ENCODE data around the gene SRXN1. TPM values are rescaled to one million over a fixed set of nuclear protein-coding genes. Genes with fewer than 3 reads are reported as not detected.
"Not testable (repeated sequence)": the region's sequence is repeated elsewhere in the genome, so short reads cannot be mapped to it uniquely, and the experiment has no call there.

Gene SRXN1
- total RNA-seq, 4 donors from 2014 or later = 36.9 to 57.1 (median 38.0) TPM

GRCh38 chr20:642398-643174, 10.4 kb downstream of the SRXN1 start:
- ATAC-seq = no peak
- no peak for TF ChIP-seq POLR2A (IDR thresholded peaks at IDR 0.05)
- TF ChIP-seq EP300 (IDR thresholded peaks at IDR 0.05) = no peak
- TF ChIP-seq CTCF (IDR thresholded peaks at IDR 0.05) = no peak
- no peak for TF ChIP-seq POLR2AphosphoS5 (IDR thresholded peaks at IDR 0.05)

GRCh38 chr20:642013-642397, 11.0 kb downstream of the SRXN1 start:
- Histone ChIP-seq H3K27ac (peak overlapping the region in 2 of 4 donors; percentile 54 to 59), H3K4me1 (peaks cover 0 to 21% (median 5%) of the 10 kb centered on the region in 3 donors), H3K27me3 (peaks cover 29% of the 10 kb centered on the region), H3K4me3 (peak overlapping the region in 1 of 2 donors; percentile 51)
- not testable (repeated sequence) for H3K36me3 ChIP-seq, H3K9me3 ChIP-seq, ATAC-seq
- WGBS, 2 donors (ENCODE audit: low coverage in 1 of 2) = no CpG with 5 or more reads among the region's 13 CpGs

More at GRCh38 chr20:642398-643174, 10.4 kb downstream of the SRXN1 start:
- Histone ChIP-seq H3K27ac (peak overlapping the region in 3 of 4 donors; percentile 54 to 59 (median 54)), H3K4me1 (peaks cover 0 to 21% (median 5%) of the 10 kb centered on the region in 3 donors), H3K9me3 (peaks cover 0 to 3% (median 0%) of the 10 kb centered on the region in 3 donors), H3K27me3 (peaks cover 24% of the 10 kb centered on the region), H3K4me3 (peak overlapping the region; percentile 2 to 51), H3K36me3 (peaks cover 0 to 13% of the 10 kb centered on the region in 2 donors)
- 12% methylated on average over 6 of the region's 57 CpGs; no CpG with 5 or more reads in 1 of the 2 donors for WGBS, 2 donors (ENCODE audit: low coverage in 1 of 2)

GRCh38 chr20:641516-641875, 11.5 kb downstream of the SRXN1 start:
- no peak for TF ChIP-seq POLR2AphosphoS5 (IDR thresholded peaks at IDR 0.05)
- no peak for TF ChIP-seq POLR2A (IDR thresholded peaks at IDR 0.05)
- no peak for TF ChIP-seq EP300 (IDR thresholded peaks at IDR 0.05)
- no peak for TF ChIP-seq CTCF (IDR thresholded peaks at IDR 0.05)
- Histone ChIP-seq H3K4me1 (peaks cover 0 to 21% (median 5%) of the 10 kb centered on the region in 3 donors), H3K27ac (no peak overlapping the region), H3K36me3 (peaks cover 0 to 2% of the 10 kb centered on the region in 2 donors), H3K4me3 (no peak overlapping the region), H3K9me3 (no peaks in the 10 kb centered on the region), H3K27me3 (peaks cover 30% of the 10 kb centered on the region)
- ATAC-seq = no peak
- WGBS, 2 donors (ENCODE audit: low coverage in 1 of 2) = 36 to 59% methylated on average over 3 to 4 of the region's 12 CpGs

- 30% methylated on average over 2 of the region's 11 CpGs; no CpG with 5 or more reads in 1 of the 2 donors for WGBS, 2 donors (ENCODE audit: low coverage in 1 of 2)
- Histone ChIP-seq H3K4me3 (no peak overlapping the region), H3K36me3 (no peaks in the 10 kb centered on the region), H3K9me3 (no peaks in the 10 kb centered on the region), H3K27ac (no peak overlapping the region), H3K4me1 (peaks cover 0 to 15% (median 5%) of the 10 kb centered on the region in 3 donors), H3K27me3 (peaks cover 30% of the 10 kb centered on the region)
- ATAC-seq = no peak
- no peak for TF ChIP-seq POLR2AphosphoS5 (IDR thresholded peaks at IDR 0.05)
- TF ChIP-seq POLR2A (IDR thresholded peaks at IDR 0.05) = no peak
- no peak for TF ChIP-seq EP300 (IDR thresholded peaks at IDR 0.05)
- TF ChIP-seq CTCF (IDR thresholded peaks at IDR 0.05) = no peak
Measured at GRCh38 chr20:640674-641515, 12.1 kb downstream of the SRXN1 start.

- no peaks in the 10 kb centered on the region for H3K9me3 ChIP-seq
- no peaks in the 10 kb centered on the region for H3K36me3 ChIP-seq
- WGBS, 2 donors (ENCODE audit: low coverage in 1 of 2) = 43 to 83% methylated on average over 1 of the region's 1 CpG
- no peak overlapping the region for H3K27ac ChIP-seq
- TF ChIP-seq EP300 (IDR thresholded peaks at IDR 0.05) = no peak
- no peak for TF ChIP-seq POLR2A (IDR thresholded peaks at IDR 0.05)
- no peak for TF ChIP-seq POLR2AphosphoS5 (IDR thresholded peaks at IDR 0.05)
- no peak for TF ChIP-seq CTCF (IDR thresholded peaks at IDR 0.05)
- no peak for ATAC-seq
- H3K4me3 ChIP-seq = no peak overlapping the region
- H3K27me3 ChIP-seq = peaks cover 49% of the 10 kb centered on the region
- H3K4me1 ChIP-seq = peaks cover 0 to 8% (median 5%) of the 10 kb centered on the region in 3 donors
Measured at GRCh38 chr20:638579-638978, 14.4 kb downstream of the SRXN1 start.
